Mammary epithelial cell (primary cell): ENCODE measurements around the gene CST1.
A peak's percentile ranks its signal among the peaks of the same experiment; 100 is the strongest.
"Not testable (repeated sequence)": the region's sequence is repeated elsewhere in the genome, so short reads cannot be mapped to it uniquely, and the experiment has no call there.

ENCODE experiments used
- CTCF ChIP-seq, 2 donors: IDR thresholded peaks in 1 of 2; conservative IDR thresholded peaks in 1 of 2; 2 replicates each; pipeline ENCODE4 v1.5.1; 2011 to 2012; ENCODE audit warnings: inconsistent platforms in 2 of 2, low read length in 2 of 2, mild to moderate bottlenecking in 2 of 2, control low read depth in 1 of 2, low read depth in 1 of 2; ENCODE audit not compliant: insufficient read depth in 1 of 2; ENCODE audit errors: extremely low read depth in 1 of 2
- EZH2 ChIP-seq: IDR thresholded peaks from 2 replicates; pipeline ENCODE4 v1.6.1; 2012; ENCODE audit warnings: low read length, inconsistent platforms, borderline replicate concordance

GRCh38 chr20:23799216-23799847 lies 48.6 kb upstream of the CST1 start:
- peak; percentile 28 to 51 for TF ChIP-seq CTCF (conservative IDR thresholded peaks at IDR 0.05 in 1 of 2, IDR thresholded peaks at IDR 0.05 in 1 of 2; ENCODE audit: extremely low read depth in 1 of 2, insufficient read depth in 1 of 2, low read depth in 1 of 2, low read length in 2 of 2)
- not testable (repeated sequence) for TF ChIP-seq EZH2
